22Rv1 (cell line): Measurements from ENCODE around the gene CBX3.
"Not testable (repeated sequence)": the region's sequence is repeated elsewhere in the genome, so short reads cannot be mapped to it uniquely, and the experiment has no call there.

ENCODE experiments used
- H3K27ac ChIP-seq: fragments of 450-650 bp; 2 replicates; pipeline ENCODE4 v1.5.1; 2017
- ZFX ChIP-seq: fragments of 450-650 bp; IDR thresholded peaks from 2 replicates; pipeline ENCODE4 v1.6.1; 2017; ENCODE audit warnings: antibody characterized with exemption, borderline replicate concordance
- TF ChIP-seq, protein P1 (sequence below): fragments of 450-650 bp; IDR thresholded peaks from 2 replicates; pipeline ENCODE4 v1.5.1; 2017; ENCODE audit warnings: mild to moderate bottlenecking

The CBX3 gene

DNA sequence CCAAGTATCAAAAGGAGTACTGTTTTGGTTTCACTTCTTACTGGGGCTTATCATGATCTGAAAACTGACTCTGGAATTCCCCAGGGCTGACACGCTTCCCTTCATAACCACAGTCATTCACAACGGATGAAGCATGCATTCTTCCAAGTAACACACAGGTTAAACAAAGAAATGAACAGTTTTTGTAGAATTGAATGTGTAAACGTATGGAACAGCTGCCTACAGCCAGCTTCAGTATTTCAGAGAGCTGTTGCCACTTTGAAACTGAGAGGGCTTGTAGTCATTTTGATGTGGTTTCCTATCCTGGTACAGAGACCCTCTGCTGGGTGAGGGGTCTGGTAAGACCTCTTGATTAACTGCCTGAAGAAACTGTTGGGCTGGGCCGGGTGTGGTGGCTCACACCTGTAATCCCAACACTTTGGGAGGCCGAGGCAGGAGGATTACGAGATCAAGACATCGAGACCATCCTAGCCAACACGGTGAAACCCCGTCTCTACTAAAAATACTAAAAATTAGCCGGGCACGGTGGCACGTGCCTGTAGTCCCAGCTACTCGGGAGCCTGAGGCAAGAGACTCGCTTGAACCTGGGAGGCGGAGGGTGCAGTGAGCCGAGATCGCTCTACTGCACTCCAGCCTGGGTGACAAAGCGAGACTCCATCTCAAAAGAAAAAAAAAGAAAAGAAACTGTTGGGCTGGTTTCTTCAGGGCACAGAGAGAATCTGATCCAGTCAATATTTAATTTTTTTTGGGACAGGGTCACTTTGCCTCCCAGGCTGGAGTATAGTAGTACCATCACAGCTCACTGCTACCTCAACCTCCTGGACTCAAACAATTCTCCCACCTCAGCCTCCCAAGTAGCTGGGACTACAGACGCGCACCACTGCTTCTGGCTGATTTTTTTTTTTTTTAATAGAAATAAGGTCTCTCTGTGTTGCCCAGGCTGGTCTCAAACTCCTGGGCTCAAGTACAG is 44.8 kb upstream of the CBX3 start:
- TF ChIP-seq, protein P1, sequence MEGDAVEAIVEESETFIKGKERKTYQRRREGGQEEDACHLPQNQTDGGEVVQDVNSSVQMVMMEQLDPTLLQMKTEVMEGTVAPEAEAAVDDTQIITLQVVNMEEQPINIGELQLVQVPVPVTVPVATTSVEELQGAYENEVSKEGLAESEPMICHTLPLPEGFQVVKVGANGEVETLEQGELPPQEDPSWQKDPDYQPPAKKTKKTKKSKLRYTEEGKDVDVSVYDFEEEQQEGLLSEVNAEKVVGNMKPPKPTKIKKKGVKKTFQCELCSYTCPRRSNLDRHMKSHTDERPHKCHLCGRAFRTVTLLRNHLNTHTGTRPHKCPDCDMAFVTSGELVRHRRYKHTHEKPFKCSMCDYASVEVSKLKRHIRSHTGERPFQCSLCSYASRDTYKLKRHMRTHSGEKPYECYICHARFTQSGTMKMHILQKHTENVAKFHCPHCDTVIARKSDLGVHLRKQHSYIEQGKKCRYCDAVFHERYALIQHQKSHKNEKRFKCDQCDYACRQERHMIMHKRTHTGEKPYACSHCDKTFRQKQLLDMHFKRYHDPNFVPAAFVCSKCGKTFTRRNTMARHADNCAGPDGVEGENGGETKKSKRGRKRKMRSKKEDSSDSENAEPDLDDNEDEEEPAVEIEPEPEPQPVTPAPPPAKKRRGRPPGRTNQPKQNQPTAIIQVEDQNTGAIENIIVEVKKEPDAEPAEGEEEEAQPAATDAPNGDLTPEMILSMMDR, result no peak
- TF ChIP-seq ZFX, result no peak

DNA sequence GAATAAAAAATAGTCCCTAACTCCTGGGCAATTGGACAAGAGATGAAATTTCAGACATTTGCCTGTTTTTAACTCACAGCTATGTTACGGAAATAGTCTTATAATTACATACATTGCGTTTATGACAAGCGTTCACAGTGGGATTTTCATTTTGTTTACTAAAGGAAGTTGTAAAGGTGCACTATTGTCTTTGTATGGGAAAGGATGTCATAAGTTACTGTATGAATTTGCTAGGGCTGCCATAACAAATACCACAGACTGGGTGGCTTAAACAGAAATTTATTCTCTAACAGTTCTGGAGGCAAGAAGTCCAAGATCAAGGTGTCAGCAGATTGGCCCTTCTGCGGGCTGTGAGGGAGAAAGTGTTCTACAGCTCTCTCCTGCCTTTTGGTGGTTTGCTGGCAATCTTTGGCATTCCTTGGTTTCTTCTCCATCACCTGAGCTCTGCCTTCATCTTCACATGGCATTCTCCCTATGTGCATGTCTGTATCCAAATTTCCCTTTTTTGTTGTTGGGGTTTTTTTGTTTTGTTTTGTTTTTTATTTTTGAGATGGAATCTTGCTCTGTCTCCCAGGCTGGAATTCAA is 43.9 kb upstream of the CBX3 start:
- TF ChIP-seq, protein P1, result no peak
- TF ChIP-seq ZFX, result no peak
- no peak overlapping the region for H3K27ac ChIP-seq

More for the DNA sequence above, 44.8 kb upstream of the CBX3 start:
- H3K27ac ChIP-seq, result no peak overlapping the region

DNA sequence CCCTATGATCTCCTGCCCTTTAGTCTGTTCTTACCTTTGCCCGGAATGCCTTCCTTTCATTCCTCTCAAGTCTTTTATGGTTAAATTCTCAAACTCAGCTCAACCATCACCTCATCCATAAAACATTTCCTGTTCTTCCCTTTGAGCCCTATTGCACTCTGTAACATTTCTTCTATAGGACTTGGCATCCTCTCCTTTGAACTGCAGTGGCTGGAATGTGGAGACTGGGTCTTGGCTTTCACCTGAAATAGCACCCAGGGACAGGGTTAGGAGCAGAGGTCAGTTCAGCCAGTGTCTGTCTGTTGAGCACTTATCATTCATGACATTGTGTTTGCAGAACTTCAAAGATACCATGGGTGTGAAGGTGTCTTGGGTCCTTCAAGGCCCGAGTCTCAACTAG is 42.3 kb upstream of the CBX3 start:
- TF ChIP-seq, protein P1, result no peak
- no peak for TF ChIP-seq ZFX
- H3K27ac ChIP-seq, result no peak overlapping the region

DNA sequence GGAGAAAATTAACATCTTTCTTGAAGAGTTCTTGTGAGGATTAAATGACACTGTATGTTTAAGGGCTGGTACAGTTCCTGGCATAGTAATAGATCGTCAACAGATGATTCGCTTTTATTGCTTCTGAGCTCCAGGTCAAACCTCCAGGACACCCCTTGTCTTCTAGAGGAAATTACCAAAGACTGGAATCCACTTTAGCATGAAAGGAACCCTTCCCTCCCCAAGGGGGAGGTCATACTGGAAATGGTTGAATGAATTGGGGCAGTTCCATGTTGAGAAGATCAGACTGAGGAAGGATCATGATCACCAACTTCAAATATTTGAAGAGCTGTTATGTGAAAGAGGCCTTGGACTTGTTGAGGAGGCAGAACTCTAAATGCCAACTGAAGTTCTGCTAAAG is 40.6 kb upstream of the CBX3 start:
- H3K27ac ChIP-seq, result no peak overlapping the region
- TF ChIP-seq, protein P1, result no peak
- no peak for TF ChIP-seq ZFX

DNA sequence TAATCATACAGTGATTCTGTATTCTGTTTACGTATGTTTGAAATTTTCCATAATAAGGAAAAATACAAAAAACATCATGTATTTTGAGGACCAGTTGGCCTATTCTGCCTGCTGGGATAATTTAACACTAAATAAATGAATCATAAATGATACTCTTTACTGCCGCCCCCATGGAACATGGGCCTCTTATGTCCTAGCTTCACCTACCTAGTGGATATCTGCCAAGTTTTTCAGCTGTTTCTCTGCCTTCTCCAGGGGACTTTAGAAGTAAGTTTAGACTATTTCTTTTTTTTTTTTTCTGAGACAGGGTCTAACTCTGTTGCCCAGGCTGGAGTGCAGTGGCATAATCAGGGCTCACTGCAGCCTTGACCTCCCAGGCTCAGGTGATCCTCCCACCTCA is 39.1 kb upstream of the CBX3 start:
- H3K27ac ChIP-seq, result no peak overlapping the region
- TF ChIP-seq, protein P1, result no peak
- no peak for TF ChIP-seq ZFX

DNA sequence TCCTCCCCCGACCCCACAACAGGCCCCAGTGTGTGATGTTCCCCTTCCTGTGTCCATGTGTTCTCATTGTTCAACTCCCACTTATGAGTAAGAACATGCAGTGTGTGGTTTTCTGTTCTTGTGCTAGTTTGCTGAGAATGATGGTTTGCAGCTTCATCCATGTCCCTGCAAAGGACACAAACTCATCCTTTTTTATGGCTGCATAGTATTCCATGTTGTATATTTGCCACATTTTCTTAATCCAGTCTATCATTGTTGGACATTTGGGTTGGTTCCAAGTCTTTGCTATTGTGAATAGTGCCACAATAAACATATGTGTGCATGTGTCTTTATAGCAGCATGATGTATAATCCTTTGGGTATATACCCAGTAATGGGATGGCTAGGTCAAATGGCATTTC is 37.7 kb upstream of the CBX3 start:
- not testable (repeated sequence) for H3K27ac ChIP-seq

DNA sequence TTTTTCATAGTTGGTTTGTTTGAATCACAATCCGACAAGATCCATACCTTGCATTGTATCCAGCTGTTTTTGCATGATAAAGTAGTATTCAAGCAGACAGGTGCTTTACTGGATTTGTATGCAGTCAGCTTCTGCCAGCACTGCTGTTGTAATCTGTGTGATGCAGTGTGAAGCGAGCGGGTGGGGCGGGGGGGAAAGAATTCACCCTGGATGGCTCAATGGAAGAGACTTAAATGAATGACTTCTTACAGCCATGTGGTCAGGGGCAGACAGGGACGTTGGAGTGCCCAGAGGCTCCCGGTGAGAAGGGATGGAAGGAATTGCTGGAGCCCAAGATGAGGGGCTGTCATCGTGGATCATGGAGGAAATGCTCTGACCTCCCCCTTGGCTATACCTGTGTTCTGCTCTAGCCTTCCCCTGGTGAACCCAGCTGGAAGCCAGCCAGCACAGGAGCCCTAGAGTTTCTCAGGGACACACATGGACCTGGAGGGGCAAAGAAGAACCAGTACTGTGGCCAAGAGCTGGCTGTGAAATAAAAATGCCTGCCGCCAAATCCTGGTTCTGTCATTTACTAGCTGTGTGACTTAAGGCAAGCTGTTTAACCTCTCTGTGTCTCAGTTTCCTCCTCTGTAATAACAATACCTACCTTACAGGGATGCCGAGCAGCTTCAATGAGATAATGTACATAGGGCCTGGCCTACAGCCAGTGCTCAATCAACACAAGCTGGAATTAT is 35.4 kb upstream of the CBX3 start:
- TF ChIP-seq ZFX, result no peak
- TF ChIP-seq, protein P1, result no peak
- no peak overlapping the region for H3K27ac ChIP-seq
